Measurements from ENCODE around the gene S100A10. TPM values are rescaled to one million over a fixed set of nuclear protein-coding genes. Genes with fewer than 3 reads are reported as not detected.
A peak's percentile ranks its signal among the peaks of the same experiment; 100 is the strongest.

S100A10 gene
- total and polyA plus RNA-seq, 2 experiments from 2014 or later, result 60.5 to 1,024 TPM

DNA sequence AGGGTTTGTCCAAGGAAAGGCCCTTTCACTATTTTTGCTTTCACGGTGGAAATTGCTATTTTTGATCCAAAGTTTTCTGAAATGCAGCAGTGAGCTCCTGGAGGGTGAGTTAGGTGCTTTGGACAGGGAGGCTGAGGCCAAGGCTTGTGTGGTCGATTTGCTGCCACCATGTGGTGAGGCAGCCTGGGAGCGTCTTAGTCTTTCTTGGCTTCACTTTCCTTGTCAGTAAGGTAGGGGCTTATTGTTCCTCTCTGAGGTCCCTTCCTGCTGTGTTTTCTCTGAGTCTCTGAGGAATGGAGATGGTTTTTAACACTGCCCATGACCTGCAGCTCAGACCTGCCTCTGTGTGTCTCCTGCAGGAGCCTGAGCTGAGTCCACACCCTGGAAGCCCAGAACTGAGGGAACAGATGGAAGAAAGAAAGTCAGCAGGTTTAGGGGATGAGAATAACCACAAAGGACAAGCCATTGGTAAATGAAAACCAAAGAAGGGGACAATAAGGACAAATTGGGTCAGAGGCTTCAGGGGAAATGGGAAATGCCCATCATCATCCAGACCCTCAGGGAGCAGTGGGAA is 20.1 kb upstream of the S100A10 start:
- Histone ChIP-seq H3F3A (ENCODE audit: insufficient read depth) (no peaks in the 10 kb centered on the region), H2AFZ (no peak overlapping the region), H3K4me2 (ENCODE audit: unreplicated experiment) (no peak overlapping the region), H3K79me2 (ENCODE audit: insufficient read depth) (no peaks in the 10 kb centered on the region), H3K9me3 (ENCODE audit: low read depth) (no peaks in the 10 kb centered on the region), H3K27ac (no peak overlapping the region), H3K9ac (no peak overlapping the region), H3K4me1 (ENCODE audit: insufficient read depth) (no peaks in the 10 kb centered on the region), H3K4me3 (no peak overlapping the region), H4K20me1 (ENCODE audit: insufficient read depth) (no peaks in the 10 kb centered on the region), H3K27me3 (replicated peaks; ENCODE audit: insufficient read depth) (peaks cover 9% of the 10 kb centered on the region; the same call in 1 of the 2 replicates), H3K36me3 (ENCODE audit: low read depth) (no peaks in the 10 kb centered on the region), H3K9me2 (ENCODE audit: insufficient read depth) (no peaks in the 10 kb centered on the region)
- DNase-seq, result peak; percentile 78
- no peak for TF ChIP-seq EZH2phosphoT487 (IDR thresholded peaks at IDR 0.05; ENCODE audit: insufficient read depth, low read depth)
- no peak for TF ChIP-seq EZH2 (IDR thresholded peaks at IDR 0.05; ENCODE audit: insufficient read depth, poor library complexity, severe bottlenecking)
- in situ Hi-C loops (cut with MboI), result no loop called here
- WGBS, 2 experiments (ENCODE audit: low coverage in 1 of 2, low lambda C conversion rate in 2 of 2, missing lambda C conversion rate in 2 of 2), result 31 to 32% methylated on average over 3 of the region's 3 CpGs

DNA sequence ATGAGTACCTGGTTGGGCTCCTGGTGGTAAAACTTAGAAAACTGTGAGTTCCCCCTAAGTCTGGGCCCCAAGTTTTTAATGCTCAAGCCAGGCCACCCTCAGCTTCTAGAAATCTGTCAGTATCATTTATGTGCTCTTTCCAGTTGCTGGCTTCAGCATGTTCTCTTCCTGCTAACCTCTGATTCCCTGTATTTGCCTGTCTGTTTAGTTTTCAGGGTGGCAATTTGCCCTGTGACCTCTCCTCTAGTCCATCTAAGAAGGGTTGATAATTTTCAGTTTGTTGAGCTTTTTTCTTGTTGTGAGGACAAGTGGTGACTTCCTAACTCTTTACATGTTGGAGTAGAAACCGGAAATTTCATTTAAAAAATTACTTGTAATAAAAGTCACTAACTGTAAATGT is 16.0 kb upstream of the S100A10 start:
- Histone ChIP-seq H3K36me3 (ENCODE audit: low read depth) (no peaks in the 10 kb centered on the region), H3K9ac (no peak overlapping the region), H4K20me1 (ENCODE audit: insufficient read depth) (no peaks in the 10 kb centered on the region), H3K4me2 (ENCODE audit: unreplicated experiment) (no peak overlapping the region), H3K27me3 (replicated peaks; ENCODE audit: insufficient read depth) (peaks cover 25% of the 10 kb centered on the region; the same call in 1 of the 2 replicates), H3K4me3 (no peak overlapping the region), H3K4me1 (ENCODE audit: insufficient read depth) (no peaks in the 10 kb centered on the region), H3K27ac (no peak overlapping the region), H2AFZ (no peak overlapping the region), H3K79me2 (ENCODE audit: insufficient read depth) (no peaks in the 10 kb centered on the region), H3K9me2 (ENCODE audit: insufficient read depth) (no peaks in the 10 kb centered on the region), H3K9me3 (ENCODE audit: low read depth) (no peaks in the 10 kb centered on the region), H3F3A (ENCODE audit: insufficient read depth) (no peaks in the 10 kb centered on the region)
- no peak for TF ChIP-seq EZH2 (IDR thresholded peaks at IDR 0.05; ENCODE audit: insufficient read depth, poor library complexity, severe bottlenecking)
- TF ChIP-seq EZH2phosphoT487 (IDR thresholded peaks at IDR 0.05; ENCODE audit: insufficient read depth, low read depth), result no peak
- in situ Hi-C loops (cut with MboI), result loop anchor here (5.0 kb wide), 1 partner anchor 42 kb away; no protein-coding TSS in a partner anchor
- WGBS, 2 experiments (ENCODE audit: low coverage in 1 of 2, low lambda C conversion rate in 2 of 2, missing lambda C conversion rate in 2 of 2), result 74% methylated on average over 1 of the region's 1 CpG
- no peak for DNase-seq

DNA sequence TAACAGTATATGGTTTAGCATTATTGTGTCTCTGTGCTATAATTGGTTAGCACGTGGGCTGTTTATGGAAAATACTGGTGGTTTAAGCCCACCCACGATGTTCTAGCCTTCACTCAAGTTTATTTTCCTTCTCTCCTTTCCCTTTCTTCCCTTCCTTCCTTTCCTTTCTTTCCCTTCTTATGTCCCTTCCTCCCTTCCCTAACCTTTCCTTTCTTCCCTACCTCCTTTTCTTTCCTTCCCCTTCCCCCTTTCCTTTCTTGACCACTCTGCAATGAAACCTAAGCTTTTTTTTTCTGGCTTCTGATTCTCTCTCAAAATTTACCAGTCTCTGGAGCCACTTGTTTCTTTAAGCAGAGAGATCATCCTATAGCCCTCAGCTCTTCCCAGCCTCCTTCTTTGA is 13.4 kb upstream of the S100A10 start:
- Histone ChIP-seq H3K4me1 (ENCODE audit: insufficient read depth) (peaks cover 3% of the 10 kb centered on the region), H3K9me2 (ENCODE audit: insufficient read depth) (no peaks in the 10 kb centered on the region), H3K36me3 (ENCODE audit: low read depth) (no peaks in the 10 kb centered on the region), H3K4me3 (no peak overlapping the region), H3K9me3 (ENCODE audit: low read depth) (no peaks in the 10 kb centered on the region), H4K20me1 (ENCODE audit: insufficient read depth) (no peaks in the 10 kb centered on the region), H3K9ac (no peak overlapping the region), H3K79me2 (ENCODE audit: insufficient read depth) (no peaks in the 10 kb centered on the region), H2AFZ (no peak overlapping the region), H3K27ac (no peak overlapping the region), H3K27me3 (replicated peaks; ENCODE audit: insufficient read depth) (peaks cover 25% of the 10 kb centered on the region; the same call in 1 of the 2 replicates), H3F3A (ENCODE audit: insufficient read depth) (peaks cover 11% of the 10 kb centered on the region), H3K4me2 (ENCODE audit: unreplicated experiment) (no peak overlapping the region)
- TF ChIP-seq EZH2 (IDR thresholded peaks at IDR 0.05; ENCODE audit: insufficient read depth, poor library complexity, severe bottlenecking) (no peak), EZH2phosphoT487 (IDR thresholded peaks at IDR 0.05; ENCODE audit: insufficient read depth, low read depth) (no peak)
- WGBS, 2 experiments (ENCODE audit: low coverage in 1 of 2, low lambda C conversion rate in 2 of 2, missing lambda C conversion rate in 2 of 2), result 13 to 25% methylated on average over 2 of the region's 2 CpGs
- DNase-seq, result no peak
- in situ Hi-C loops (cut with MboI), result loop anchor here (5.0 kb wide), 1 partner anchor 40 kb away; no protein-coding TSS in a partner anchor

DNA sequence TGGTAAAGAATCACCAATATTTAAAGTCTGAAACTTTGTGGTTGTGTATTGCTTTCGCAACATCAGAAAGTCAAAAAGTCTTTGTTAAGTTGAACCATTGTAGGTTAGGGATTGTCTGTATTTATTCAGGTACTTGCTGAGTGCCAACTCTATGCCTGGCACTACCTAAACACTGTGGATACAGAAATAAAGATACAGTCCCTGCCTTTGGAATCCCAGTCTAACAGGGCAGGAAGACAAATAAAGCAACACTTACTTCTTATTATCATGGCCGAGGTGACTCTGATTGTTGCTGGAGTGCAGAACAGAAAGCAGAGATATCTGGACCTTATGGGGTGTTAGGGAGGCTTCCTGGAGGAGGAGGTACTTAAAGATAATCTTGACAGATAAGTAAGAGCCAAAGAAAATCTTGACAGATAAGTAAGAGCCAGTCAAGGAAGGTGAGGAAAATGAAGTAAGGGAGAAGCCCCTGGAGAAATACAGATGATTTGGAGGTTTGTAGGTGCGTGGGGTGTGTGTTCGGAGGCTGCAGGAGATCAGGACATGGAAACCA is 11.8 kb upstream of the S100A10 start:
- DNase-seq, result no peak
- Histone ChIP-seq H3K9me3 (ENCODE audit: low read depth) (no peaks in the 10 kb centered on the region), H3K9ac (no peak overlapping the region), H3K27ac (no peak overlapping the region), H3K36me3 (ENCODE audit: low read depth) (no peaks in the 10 kb centered on the region), H3F3A (ENCODE audit: insufficient read depth) (peaks cover 22% of the 10 kb centered on the region), H4K20me1 (ENCODE audit: insufficient read depth) (no peaks in the 10 kb centered on the region), H3K9me2 (ENCODE audit: insufficient read depth) (no peaks in the 10 kb centered on the region), H3K27me3 (replicated peaks; ENCODE audit: insufficient read depth) (peaks cover 25% of the 10 kb centered on the region; the same call in 1 of the 2 replicates), H2AFZ (no peak overlapping the region), H3K4me3 (no peak overlapping the region), H3K79me2 (ENCODE audit: insufficient read depth) (no peaks in the 10 kb centered on the region), H3K4me2 (ENCODE audit: unreplicated experiment) (no peak overlapping the region), H3K4me1 (ENCODE audit: insufficient read depth) (peaks cover 13% of the 10 kb centered on the region)
- in situ Hi-C loops (cut with MboI), result loop anchor here (5.0 kb wide), 1 partner anchor 38 kb away; no protein-coding TSS in a partner anchor
- TF ChIP-seq EZH2 (IDR thresholded peaks at IDR 0.05; ENCODE audit: insufficient read depth, poor library complexity, severe bottlenecking) (no peak), EZH2phosphoT487 (IDR thresholded peaks at IDR 0.05; ENCODE audit: insufficient read depth, low read depth) (no peak)
- WGBS, 2 experiments (ENCODE audit: low coverage in 1 of 2, low lambda C conversion rate in 2 of 2, missing lambda C conversion rate in 2 of 2), result 66 to 67% methylated on average over 4 of the region's 4 CpGs
